ENCODE results near the gene GSTA3. TPM values are rescaled to one million over a fixed set of nuclear protein-coding genes. Genes with fewer than 3 reads are reported as not detected.
"Not testable (repeated sequence)": the region's sequence is repeated elsewhere in the genome, so short reads cannot be mapped to it uniquely, and the experiment has no call there.

Gene GSTA3
- total RNA-seq, 1 experiment from 2014 or later = not detected

DNA sequence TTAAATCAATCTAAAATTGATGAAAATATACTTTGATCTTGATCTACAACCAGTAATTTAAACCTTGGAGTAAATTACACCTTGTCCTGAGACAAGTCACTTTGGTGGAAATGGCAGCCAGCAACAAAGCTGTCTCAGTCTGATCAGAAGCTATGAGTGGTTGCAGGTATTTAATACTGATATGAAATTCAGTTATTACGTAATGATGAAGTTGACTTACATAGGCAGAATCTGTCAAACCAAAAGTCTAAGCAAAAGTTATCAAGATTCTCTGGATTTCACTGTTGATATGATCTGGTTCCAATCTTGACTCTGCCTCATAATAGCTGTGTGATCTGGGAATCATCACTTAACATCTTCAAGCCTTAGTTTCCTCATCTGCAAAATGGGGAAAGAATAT lies 41.3 kb downstream of the GSTA3 start:
- CTCF ChIA-PET = no interaction called here
- Mint-ChIP-seq H3K4me1 (ENCODE audit: insufficient read depth, unreplicated experiment) (peaks cover 8% of the 10 kb centered on the region), H3K36me3 (ENCODE audit: insufficient read depth, unreplicated experiment) (no peaks in the 10 kb centered on the region), H3K27me3 (ENCODE audit: insufficient read depth, unreplicated experiment) (peaks cover 41% of the 10 kb centered on the region), H3K4me3 (ENCODE audit: unreplicated experiment) (no peak overlapping the region), H3K9me3 (ENCODE audit: unreplicated experiment) (no peaks in the 10 kb centered on the region), H3K27ac (ENCODE audit: low read depth, unreplicated experiment) (no peak overlapping the region)
- POLR2A ChIA-PET = no interaction called here
- TF ChIP-seq, protein P1, sequence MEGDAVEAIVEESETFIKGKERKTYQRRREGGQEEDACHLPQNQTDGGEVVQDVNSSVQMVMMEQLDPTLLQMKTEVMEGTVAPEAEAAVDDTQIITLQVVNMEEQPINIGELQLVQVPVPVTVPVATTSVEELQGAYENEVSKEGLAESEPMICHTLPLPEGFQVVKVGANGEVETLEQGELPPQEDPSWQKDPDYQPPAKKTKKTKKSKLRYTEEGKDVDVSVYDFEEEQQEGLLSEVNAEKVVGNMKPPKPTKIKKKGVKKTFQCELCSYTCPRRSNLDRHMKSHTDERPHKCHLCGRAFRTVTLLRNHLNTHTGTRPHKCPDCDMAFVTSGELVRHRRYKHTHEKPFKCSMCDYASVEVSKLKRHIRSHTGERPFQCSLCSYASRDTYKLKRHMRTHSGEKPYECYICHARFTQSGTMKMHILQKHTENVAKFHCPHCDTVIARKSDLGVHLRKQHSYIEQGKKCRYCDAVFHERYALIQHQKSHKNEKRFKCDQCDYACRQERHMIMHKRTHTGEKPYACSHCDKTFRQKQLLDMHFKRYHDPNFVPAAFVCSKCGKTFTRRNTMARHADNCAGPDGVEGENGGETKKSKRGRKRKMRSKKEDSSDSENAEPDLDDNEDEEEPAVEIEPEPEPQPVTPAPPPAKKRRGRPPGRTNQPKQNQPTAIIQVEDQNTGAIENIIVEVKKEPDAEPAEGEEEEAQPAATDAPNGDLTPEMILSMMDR (IDR thresholded peaks at IDR 0.05; ENCODE audit: unreplicated experiment) = no peak
- BruUV-seq (replicated peaks) = no TSS peak
- intact Hi-C loops (cut with micrococcal nuclease) = no loop called here
- no peak for DNase-seq (ENCODE audit: unreplicated experiment)

DNA sequence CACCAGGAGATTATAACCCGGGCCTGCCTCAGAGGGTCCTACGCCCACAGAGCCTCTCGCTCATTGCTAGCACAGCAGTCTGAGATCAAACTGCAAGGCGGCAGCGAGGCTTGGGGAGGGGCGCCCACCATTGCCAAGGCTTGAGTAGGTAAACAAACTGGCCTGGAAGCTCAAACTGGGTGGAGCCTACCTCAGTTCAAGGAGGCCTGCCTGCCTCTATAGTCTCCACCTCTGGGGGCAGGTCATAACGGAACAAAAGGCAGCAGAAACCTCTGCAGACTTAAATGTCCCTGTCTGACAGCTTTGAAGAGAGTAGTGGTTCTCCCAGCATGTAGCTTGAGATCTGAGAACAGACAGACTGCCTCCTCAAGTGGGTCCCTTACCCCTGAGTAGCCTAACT lies 48.3 kb downstream of the GSTA3 start:
- CTCF ChIA-PET; POLR2A ChIA-PET; H3K27ac Mint-ChIP-seq (ENCODE audit: low read depth, unreplicated experiment): not testable (repeated sequence)

DNA sequence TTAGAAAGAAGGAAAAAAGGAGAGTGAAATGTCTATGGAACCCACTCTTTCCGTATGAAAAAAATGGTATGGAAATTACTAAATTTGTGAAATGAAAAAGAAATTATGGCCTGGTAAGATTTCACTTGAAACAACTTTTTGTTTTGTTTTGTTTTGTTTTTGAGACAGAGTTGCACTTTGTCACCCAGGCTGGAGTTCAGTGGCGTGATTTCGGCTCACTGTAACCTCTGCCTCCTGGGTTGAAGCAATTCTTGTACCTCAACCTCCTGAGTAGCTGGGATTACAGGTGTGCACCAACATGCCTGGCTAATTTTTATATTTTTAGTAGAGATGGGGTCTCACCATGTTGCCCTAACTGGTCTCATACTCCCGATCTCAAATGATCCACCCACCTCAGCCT lies 51.1 kb downstream of the GSTA3 start:
- no peak overlapping the region for H3K27ac Mint-ChIP-seq (ENCODE audit: low read depth, unreplicated experiment)
- CTCF ChIA-PET = interaction anchor here (0.6 kb wide), 1 partner anchor 225 kb away, joined by 3 read pairs; no protein-coding TSS in a partner anchor
- H3K4me1 Mint-ChIP-seq (ENCODE audit: insufficient read depth, unreplicated experiment) = no peaks in the 10 kb centered on the region
- H3K9me3 Mint-ChIP-seq (ENCODE audit: unreplicated experiment) = no peaks in the 10 kb centered on the region
- no peaks in the 10 kb centered on the region for H3K36me3 Mint-ChIP-seq (ENCODE audit: insufficient read depth, unreplicated experiment)
- TF ChIP-seq, protein P1 (IDR thresholded peaks at IDR 0.05; ENCODE audit: unreplicated experiment) = no peak
- no peak overlapping the region for H3K4me3 Mint-ChIP-seq (ENCODE audit: unreplicated experiment)
- POLR2A ChIA-PET = no interaction called here
- no TSS peak for BruUV-seq (replicated peaks)
- peaks cover 74% of the 10 kb centered on the region for H3K27me3 Mint-ChIP-seq (ENCODE audit: insufficient read depth, unreplicated experiment)
- DNase-seq (ENCODE audit: unreplicated experiment) = no peak
- intact Hi-C loops (cut with micrococcal nuclease) = no loop called here

More for the DNA sequence above, 48.3 kb downstream of the GSTA3 start:
- intact Hi-C loops (cut with micrococcal nuclease); H3K4me3 Mint-ChIP-seq (ENCODE audit: unreplicated experiment); DNase-seq (ENCODE audit: unreplicated experiment); H3K4me1 Mint-ChIP-seq (ENCODE audit: insufficient read depth, unreplicated experiment); H3K36me3 Mint-ChIP-seq (ENCODE audit: insufficient read depth, unreplicated experiment); BruUV-seq (replicated peaks); H3K9me3 Mint-ChIP-seq (ENCODE audit: unreplicated experiment): not testable (repeated sequence)
- peaks cover 70% of the 10 kb centered on the region for H3K27me3 Mint-ChIP-seq (ENCODE audit: insufficient read depth, unreplicated experiment)

DNA sequence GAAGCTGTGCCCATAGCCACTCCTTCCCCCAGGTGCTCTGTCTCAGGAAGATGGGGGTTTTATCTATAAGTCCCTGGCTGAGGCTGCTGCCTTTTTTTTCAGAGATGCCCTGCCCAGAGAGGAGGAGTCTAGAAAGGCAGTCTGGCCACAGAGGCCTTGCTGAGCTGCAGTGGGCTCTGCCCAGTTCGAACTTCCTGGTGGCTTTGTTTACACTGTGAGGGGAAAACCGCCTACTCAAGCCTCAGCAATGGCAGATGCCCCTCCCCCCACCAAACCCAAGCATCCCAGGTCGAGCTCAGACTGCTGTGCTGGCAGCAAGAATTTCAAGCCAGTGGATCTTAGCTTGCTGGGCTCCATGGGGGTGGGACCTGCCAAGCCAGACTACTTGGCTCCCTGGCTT lies 53.4 kb downstream of the GSTA3 start:
- BruUV-seq (replicated peaks); H3K4me1 Mint-ChIP-seq (ENCODE audit: insufficient read depth, unreplicated experiment); H3K27ac Mint-ChIP-seq (ENCODE audit: low read depth, unreplicated experiment); POLR2A ChIA-PET; H3K4me3 Mint-ChIP-seq (ENCODE audit: unreplicated experiment); DNase-seq (ENCODE audit: unreplicated experiment); H3K9me3 Mint-ChIP-seq (ENCODE audit: unreplicated experiment); intact Hi-C loops (cut with micrococcal nuclease); H3K36me3 Mint-ChIP-seq (ENCODE audit: insufficient read depth, unreplicated experiment): not testable (repeated sequence)
- CTCF ChIA-PET = interaction anchor here (0.6 to 1.1 kb wide), 4 partner anchors 132 to 440 kb away, joined by 3 to 4 read pairs (median 3); no protein-coding TSS in a partner anchor
- H3K27me3 Mint-ChIP-seq (ENCODE audit: insufficient read depth, unreplicated experiment) = peaks cover 77% of the 10 kb centered on the region

DNA sequence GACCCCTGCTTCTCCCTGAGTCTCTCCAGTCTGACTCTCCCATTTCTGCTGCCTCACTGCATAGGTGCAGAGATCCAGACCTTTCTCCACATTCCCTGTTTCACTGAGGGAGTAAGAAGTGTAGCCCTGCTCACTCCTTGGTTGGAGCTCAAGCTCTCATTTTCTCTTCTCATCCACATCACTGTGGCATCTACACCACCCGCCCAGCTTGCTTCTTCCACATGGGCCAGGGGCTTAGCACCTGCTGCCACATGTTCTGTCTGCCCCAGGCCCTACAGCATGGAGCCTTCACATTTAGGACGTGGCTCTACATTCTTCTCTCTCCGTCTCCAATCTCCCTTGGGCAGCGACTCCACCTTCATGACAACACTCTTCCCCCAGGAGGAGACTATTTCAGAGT lies 60.4 kb downstream of the GSTA3 start:
- CTCF ChIA-PET = no interaction called here
- intact Hi-C loops (cut with micrococcal nuclease) = no loop called here
- POLR2A ChIA-PET = no interaction called here
- Mint-ChIP-seq H3K36me3 (ENCODE audit: insufficient read depth, unreplicated experiment) (no peaks in the 10 kb centered on the region), H3K27ac (ENCODE audit: low read depth, unreplicated experiment) (no peak overlapping the region), H3K4me1 (ENCODE audit: insufficient read depth, unreplicated experiment) (no peaks in the 10 kb centered on the region), H3K4me3 (ENCODE audit: unreplicated experiment) (no peak overlapping the region), H3K9me3 (ENCODE audit: unreplicated experiment) (no peaks in the 10 kb centered on the region), H3K27me3 (ENCODE audit: insufficient read depth, unreplicated experiment) (peaks cover 56% of the 10 kb centered on the region)
- DNase-seq (ENCODE audit: unreplicated experiment) = no peak
- TF ChIP-seq, protein P1 (IDR thresholded peaks at IDR 0.05; ENCODE audit: unreplicated experiment) = no peak
- no TSS peak for BruUV-seq (replicated peaks)

Other genes with a start within 250 kb of the GSTA3 start
- gene TMEM14A, start 238.6 kb downstream of the GSTA3 start, total RNA-seq (2022) = 10.5 and 15.6 TPM in 2 replicates
- gene GSTA2, start 146.2 kb downstream of the GSTA3 start, total RNA-seq (2022) = not detected in 2 replicates
- gene GSTA1, start 105.9 kb downstream of the GSTA3 start, total RNA-seq (2022) = not detected in 2 replicates
- not detected in 2 replicates for gene GSTA5, start 68.9 kb downstream of the GSTA3 start, total RNA-seq (2022)
- gene GSTA4, start 85.6 kb upstream of the GSTA3 start, total RNA-seq (2022) = 5.3 and 5.9 TPM in 2 replicates
- gene CILK1, start 152.1 kb upstream of the GSTA3 start, total RNA-seq (2022) = 4.4 and 5.3 TPM in 2 replicates
- gene FBXO9, start 155.7 kb upstream of the GSTA3 start, total RNA-seq (2022) = 54.4 and 63.6 TPM in 2 replicates
- not detected in 2 replicates for gene GCM1, start 239.1 kb upstream of the GSTA3 start, total RNA-seq (2022)